Bone marrow (tissue), 2 donors: ENCODE results near the gene PPFIBP1.
"Not testable (repeated sequence)": the region's sequence is repeated elsewhere in the genome, so short reads cannot be mapped to it uniquely, and the experiment has no call there.

ENCODE experiments used
- DNase-seq, 2 donors: peaks; one replicate each; lab custom pipeline; 2025; lab: John Stamatoyannopoulos, UW

PPFIBP1 gene

DNA sequence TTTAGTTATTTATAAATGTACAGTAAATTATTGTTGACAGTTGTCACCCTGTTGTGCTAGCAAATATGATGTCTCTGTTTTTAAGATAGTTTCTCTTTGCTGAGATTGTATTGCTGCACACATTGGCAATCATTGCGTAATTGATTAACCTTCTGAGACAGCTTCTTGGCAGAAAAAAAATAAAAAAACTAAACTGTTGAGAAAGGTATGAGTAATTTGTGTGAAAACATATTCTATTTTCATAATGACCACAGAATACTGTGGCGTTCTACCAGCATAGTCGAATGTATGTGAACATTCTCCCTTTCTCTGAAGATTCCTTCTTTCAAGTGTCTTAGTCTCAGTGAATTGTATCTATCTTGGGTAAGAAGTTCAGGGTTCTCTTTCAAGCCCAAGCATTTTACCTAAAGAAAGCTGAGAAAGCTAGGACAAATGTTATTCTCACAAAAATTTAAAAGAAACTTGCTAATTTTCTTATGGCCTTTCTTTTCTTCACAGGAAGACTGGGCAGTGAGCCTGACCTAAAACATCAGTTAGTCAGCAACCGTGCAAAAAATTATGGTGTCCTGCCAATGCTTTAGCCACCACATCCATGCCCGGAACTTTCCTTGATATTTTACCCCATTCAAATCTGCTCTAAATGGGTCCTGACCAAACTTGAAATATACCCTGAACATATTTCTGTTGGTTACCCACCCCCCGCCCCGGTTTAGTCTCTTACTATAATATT is 103.3 kb downstream of the PPFIBP1 start:
- no peak for DNase-seq

DNA sequence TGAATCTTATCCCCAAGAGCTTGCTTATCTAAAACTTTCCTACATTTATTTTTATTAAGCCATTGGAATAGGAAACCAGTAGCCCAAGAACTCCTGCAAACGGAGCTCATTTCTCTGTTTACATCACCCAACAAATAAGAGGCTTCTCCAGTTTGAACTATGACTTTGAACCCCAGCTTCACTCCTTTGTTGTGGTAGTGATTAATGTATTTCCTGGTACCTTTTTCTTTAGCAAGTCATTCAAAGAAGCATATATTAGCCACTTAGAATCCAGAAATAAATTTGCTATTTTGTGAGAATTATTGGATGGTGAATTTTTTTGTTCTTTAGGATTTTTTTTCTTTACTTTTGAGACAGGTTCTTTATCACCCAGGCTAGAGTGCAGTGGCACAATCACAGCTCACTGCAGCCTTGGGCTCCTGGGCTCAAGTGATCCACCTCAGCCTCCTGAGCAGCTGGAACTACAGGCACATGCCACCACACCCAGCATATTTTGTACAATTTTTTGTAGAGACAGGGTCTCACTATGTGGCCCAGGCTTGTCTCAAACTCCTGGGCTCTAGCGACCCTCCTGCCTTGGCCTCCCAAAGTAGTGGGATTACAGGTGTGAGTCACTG is 104.0 kb downstream of the PPFIBP1 start:
- not testable (repeated sequence) for DNase-seq

DNA sequence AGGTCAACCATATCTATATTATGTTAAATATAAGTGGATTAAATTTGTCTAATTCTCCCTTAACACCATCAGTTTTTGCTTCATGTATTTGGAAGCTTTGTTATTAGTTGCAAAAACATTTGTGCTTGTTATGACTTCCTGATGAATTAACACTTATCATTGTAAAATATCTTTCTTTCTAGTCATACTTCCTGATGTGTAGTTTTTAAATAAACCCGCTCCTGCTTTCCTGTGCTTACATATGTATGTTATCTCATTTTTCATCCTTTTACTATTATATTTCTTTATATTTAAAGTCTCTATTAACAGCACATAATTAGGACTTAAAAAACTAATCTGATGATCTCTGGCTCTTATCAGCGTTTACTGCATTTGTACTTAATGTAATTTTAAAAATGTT is 106.2 kb downstream of the PPFIBP1 start:
- not testable (repeated sequence) for DNase-seq

DNA sequence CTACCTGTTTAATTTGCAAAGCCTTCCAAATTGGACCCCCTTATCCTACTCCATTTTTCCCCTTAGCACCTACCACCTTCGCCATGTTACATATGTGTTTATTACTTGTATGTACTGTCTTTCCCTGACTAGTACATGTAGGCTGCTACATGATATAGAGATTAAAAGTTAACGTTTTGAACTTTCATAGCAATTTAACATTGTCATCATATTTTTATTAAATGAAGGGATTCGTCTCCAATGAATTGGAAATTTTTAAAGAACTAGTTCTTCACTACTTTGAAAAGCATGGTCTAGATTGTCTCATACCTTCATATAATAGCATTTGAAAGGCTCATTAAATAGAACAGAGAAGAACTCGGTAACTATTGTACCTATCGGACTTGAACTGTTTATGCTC is 107.4 kb downstream of the PPFIBP1 start:
- no peak for DNase-seq

DNA sequence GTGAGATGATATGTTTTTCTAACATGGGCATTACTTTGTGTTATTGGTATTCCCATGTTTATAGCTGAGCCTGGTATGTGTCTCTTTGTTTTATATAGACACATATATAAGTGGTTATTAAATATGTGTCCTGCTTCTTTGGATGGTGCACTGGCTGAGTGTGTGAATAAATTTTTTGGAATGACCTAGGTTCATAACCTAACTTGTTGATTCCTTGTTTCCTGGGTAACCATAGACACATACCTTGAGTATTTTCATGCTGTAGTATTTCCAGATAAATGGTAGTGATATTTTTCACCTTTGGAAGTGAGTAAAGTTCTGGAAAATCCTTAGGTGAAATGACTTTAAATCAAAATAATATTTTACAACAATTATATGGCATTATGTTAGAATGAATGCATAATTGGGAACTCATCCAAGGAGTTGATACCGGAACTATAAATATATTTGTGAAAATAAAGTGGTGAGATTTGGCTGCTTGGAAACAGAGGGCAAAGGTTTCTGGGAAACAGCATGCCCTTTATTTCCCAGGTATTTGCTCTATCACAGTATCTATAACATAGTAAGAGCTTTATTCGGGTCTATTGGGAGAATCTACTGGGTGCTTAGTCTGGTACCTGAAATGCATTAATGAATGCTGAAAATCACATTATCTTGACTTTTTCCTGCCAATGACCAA is 107.9 kb downstream of the PPFIBP1 start:
- DNase-seq = no peak

DNA sequence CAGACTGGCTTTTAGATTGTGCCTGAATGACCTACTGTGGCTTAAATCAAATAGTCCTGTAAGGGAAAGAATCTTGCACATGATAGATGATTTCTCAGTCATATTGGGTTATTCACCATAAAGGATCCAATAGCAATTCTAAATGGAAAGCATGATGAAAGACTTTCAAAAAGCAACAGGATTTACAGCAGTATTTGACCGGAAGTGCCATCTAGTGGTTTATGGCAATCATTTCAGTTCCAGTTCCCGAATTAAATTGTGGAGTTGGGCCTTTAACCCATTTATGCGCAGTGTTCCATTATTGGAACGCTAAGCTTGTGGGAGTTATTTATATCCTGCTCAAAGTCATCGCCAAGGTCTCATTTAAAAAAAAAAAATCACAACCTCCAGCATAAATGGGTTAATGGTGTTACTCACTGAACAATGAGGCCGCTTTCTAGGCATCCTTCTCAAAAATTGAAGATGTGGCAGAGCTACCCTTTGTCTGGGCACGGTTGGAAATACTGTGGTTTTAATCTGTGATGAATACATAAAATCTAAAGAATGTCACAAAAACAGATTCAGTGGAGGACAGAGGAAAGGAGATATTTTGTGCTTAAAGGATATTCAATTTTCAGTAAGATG is 111.5 kb downstream of the PPFIBP1 start:
- peak in 1 of 2 donors; percentile 62 for DNase-seq

DNA sequence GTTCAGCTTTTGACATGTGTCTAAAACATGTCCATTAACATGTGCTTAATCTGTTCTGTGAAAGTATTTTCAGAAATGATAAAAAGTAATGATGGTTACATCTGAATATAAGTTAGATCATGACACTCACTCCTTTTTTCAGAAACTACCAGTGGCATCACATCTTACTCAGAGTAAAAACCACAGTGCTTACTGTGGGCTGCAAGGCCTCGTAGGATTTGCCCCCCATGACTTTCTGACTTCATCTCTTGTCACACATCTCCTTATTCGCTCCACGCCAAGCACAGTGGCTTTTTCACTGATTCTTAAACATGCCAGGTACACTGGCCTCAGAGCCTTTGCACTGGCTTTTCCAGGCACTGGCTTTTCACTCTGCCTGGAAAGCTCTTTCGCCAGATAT is 112.6 kb downstream of the PPFIBP1 start:
- not testable (repeated sequence) for DNase-seq

DNA sequence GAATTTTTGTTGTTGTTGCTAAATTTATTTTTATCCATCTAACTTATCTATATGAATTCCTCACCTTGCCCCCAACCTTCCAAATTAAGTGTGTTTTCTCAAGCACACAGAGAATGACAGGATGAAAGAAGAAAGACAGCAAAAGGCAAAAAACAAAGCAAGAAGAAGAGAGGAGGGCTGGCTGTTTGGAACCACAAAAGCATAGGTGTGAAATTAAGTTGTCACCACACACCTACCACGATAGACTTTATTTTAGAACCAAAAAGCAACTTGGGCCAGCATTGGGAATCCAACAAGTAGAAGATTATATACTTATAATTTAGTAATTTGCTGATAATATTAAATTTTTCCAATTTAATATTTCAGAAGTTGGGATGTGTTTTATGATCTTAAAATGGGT is 113.5 kb downstream of the PPFIBP1 start:
- no peak for DNase-seq

DNA sequence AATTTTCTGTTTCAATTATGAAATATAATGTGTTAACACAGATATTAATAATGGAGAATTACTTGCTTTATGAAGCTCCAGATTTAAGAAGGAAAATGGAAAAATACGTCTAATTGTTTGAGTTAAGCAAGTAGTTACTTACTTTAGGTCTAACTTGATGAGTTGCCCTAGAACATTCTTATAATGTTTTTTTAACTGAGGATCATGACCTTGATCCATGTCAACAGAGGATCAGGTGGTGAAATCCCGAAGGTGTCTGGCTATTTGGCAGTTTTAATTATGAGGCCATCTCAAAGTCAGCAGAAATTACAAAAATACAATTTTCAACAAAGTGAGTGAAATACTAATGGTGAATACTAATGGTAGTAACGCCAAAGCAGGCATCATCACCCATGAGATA is 115.3 kb downstream of the PPFIBP1 start:
- no peak for DNase-seq

DNA sequence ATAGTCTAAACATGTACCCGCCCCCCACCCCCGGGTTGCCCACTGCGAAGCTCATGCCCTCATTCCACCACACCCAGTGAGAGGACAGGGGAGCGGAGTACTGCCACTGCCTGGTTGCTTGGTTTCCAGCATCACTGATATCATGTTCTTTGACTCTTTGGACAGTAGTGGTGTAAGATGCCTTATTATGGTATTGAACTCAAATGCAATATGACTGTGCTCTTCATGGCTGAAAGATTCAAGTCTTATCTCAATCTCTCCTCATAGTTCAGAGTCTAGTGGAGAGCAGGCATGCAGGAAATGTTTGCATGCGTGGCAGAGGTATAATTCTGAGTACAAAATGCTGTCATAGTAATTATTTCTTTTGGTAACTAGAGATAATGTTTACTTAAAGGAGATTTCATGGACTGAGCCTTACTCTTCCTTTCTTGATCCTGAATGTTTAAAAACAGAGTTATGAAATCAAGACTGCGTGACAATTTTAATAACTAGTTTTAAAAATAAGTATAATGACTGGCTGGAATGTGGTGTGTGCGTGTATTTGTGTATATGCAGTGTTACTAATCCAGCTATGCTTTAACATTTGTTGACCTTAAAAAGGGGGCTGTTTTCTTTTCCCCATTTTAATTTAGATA is 116.7 kb downstream of the PPFIBP1 start:
- DNase-seq = not testable (repeated sequence)

DNA sequence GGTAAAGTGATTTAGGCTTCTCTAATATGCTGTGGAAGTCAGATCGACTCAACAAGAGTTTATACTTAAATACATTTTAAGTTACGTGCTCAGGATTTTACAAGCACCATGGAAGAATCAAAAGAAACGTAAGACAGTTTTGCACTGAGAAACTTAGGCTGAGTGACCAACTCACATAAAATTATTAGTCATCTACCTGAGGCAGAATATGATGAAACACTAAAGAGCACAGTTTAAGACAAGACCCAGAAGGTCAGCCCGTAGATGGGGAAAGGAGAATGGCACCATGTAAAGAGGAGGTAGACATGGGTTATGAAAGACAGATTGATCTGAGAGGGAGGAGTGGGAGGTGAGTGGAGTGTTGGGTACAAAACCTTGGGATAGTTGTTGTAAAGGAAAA is 118.4 kb downstream of the PPFIBP1 start:
- DNase-seq = not testable (repeated sequence)

DNA sequence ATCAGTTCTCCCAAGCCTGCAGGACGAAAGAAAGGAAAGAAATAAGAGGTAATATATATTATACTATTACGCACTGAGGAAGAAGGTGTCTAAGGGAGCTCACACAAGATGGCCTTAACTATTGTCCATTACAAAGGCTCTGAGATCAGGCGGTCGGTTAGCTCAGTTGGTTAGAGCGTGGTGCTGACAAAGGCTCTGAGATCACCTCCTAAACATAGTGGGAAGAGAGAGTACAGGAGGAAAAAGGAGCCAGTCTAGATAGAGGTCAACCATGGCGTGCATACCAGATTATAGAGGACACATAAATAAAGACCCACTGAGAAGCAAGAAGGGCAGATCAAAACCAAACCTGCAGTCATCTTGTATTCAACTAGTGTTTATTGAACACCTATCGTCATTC is 118.9 kb downstream of the PPFIBP1 start:
- DNase-seq = not testable (repeated sequence)

DNA sequence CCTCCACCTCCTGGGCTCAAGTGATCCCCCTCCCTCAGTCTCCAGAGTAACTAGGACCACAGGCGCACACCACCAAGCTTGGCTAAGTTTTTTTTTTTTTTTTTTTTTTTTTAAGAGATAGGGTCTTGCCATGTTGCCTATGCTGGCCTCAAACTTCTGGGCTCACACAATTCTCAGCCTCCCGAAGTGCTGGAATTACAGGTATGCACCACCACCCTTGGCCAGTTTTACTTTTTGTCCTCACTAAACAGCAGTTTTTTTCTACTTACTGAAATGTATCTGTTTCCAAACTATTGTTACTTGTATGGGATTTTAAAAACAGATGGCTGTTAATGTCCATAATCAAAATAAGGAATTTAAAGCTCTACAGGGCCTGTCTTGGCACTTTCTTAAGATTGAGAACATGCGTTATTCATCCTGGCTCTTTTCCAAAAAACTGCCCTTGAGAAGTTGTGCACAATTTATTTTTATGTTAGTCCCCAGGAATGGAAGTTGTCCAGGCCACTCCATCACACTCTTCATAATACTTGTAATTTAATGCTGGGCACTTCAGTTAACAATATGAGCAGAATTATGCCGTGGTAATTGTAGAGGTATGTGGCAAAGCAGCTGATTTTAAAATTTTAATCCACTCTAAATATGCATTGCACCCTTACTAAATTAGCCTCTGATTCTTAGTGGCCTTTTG is 120.3 kb downstream of the PPFIBP1 start:
- no peak for DNase-seq

DNA sequence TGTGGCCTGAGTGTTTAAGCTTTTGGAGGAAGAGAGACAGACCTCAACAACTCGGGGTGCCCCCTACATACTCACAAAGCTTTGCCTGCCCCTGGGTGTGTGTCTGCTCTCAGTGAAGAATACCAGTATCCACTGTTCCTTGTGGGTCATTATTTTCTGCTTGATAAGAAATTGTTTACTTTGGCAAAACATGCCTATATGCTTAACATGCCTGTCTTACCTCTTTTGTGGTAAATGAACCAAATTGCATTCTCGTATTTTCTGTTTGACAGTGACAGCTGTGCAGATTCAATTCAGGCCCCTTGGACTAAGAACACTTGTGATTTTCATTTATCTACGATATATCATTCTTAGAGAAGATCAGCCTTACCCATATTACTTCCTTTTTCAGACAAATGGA is 121.7 kb downstream of the PPFIBP1 start:
- DNase-seq = no peak

DNA sequence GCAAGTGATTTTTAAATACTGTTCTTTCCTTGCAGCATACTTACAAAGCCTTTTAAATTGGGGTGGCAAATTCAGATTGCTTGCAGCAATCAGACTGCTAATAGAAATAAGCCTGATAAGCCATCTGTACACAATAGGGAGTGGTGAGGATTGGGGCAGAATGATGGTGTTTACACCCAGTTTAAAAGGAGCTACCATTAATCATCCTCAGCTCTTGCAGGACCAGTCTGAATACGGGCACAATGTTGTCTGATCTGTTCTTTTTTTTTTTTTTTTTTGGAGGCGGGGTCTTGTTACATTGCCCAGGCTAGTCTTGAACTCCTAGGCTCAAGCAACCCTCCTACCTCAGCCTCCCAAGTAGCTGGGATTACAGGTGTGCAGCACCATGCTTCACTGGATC is 122.1 kb downstream of the PPFIBP1 start:
- DNase-seq = no peak

DNA sequence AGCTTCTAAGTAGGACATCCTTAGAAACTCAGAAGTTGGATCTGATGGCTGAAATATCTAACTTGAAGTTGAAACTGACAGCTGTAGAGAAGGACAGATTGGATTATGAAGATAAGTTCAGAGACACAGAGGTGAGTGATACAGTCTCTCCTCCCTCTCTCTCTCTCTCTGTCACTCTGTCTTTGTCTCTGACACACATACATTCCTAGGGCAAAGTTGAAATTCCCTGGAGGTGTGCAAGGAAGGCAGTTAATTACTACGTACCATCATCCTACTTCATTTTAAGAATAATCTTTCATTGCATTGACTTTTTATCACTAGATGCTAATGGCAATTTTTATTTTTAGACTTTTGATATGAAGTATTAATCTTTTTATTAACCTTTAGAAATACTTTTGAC is 126.0 kb downstream of the PPFIBP1 start:
- no peak for DNase-seq

DNA sequence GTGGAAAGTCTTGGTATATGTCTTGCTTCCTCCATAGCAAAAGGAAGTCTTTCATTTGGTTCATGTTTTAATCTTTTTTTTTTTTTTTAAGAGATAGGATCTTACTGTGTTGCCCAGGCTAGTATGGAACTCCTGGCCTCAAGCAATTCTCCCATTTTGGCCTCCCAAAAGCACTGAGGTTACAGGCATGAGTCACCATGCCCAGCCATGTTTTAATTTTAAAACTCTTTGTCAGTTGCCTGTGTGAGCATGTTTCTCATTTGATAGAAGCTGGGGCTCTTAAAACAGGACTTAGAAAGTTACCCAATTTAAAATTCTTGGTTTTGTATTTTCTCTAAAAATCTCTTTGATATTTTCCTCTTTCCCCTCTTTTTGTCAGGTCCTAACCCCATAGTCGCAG is 127.2 kb downstream of the PPFIBP1 start:
- no peak for DNase-seq

DNA sequence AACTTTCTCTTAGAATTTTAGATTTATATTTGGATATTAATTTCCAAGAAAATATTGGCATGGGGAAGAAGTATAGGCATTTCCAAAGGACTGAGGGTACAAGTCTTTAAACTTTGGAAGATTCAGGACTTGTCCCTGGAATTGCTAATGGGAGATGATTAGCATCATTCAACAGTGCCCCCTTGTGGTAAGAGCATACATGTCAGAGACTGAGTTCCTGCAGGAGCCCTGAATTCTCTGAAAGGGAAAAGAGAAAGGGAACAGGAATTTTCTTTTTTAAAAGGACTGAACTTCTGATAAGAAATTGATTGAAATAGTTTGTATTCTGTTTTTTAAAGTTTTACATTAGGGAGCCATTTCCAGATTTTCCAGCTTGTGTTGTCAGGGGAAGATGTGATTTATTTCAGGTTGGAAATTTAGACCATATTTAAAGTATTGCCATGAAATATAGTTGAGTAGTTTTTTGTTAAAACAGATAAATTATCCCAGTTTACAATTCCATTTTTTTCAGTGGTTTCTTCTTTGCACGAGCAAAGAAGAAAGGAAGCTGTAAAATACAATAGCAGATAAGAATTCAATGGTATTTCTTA is 128.3 kb downstream of the PPFIBP1 start:
- DNase-seq = peak in 1 of 2 donors; percentile 17

DNA sequence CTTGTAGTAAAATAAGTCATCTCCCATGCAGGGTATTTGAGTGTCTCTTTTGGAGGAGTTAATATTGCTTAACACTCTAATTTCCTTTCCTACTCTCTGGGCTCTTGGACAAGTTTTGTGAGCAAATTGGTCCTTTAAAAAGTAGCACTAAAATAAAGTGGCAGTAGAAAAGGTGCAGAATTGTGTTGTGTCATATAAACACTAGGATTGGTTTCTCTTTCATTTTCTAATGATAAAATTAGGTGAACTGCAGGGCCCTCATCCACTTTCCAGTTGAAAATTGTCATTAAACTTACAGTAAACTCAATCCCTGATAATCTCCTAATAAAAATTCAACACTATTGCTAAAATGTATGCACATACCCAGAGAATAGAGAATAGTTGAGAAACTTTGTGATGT is 129.7 kb downstream of the PPFIBP1 start:
- DNase-seq = no peak

DNA sequence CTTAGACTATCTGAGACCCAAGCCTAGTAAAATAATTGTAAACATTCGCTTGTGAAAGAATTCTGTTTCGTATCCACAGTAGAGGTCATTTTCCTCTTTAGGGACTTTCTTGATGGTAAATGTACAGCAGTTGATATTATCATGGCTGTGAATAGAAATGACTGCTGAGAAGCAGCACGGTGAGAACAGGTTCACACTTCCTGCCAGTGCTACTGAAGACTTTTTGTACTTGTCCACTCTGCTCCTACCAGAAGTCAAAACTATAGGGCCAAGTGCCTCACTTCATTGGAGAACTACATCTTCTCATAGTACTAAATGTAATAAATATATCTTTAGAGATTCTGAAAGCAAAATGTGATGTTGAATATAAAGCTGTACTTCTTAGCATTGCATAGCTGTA is 131.5 kb downstream of the PPFIBP1 start:
- DNase-seq = not testable (repeated sequence)

DNA sequence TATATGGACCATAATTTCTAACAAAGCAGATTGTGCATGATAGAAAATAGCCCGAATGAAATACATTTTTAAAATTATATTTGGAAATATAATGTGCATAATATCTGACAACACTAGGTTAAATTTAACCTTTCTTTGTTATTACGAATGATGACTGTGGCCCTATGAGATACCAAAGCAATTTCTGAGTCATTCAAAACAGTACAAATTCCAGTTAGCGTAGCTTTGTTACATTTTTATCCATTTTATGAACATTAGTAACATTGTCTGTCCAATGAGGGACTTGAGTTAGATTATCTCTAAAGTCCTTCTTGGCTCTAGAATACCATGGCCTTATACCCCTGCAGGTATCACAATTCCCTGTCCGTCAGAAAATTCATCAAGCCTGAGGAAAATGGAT is 133.3 kb downstream of the PPFIBP1 start:
- DNase-seq = no peak
